MM.1S (cell line): ENCODE measurements around the gene EBP.
"Not testable (repeated sequence)": the region's sequence is repeated elsewhere in the genome, so short reads cannot be mapped to it uniquely, and the experiment has no call there.

Experiments used
- DNase-seq: peaks from one replicate; pipeline ENCODE4 v3.0.0-alpha.2; 2015
- H2AFZ ChIP-seq: fragments of 300-600 bp; sonication (generic); 2 replicates; pipeline ENCODE4 v1.6.0; 2016; ENCODE audit warnings: antibody characterized with exemption, low read length
- H3F3A ChIP-seq: fragments of 300-600 bp; sonication (generic); 2 replicates; pipeline ENCODE4 v1.6.1; 2016; ENCODE audit warnings: mild to moderate bottlenecking, antibody characterized with exemption, low read length, moderate library complexity, mixed read lengths; ENCODE audit not compliant: insufficient read depth
- H3K27ac ChIP-seq: fragments of 300-600 bp; sonication (generic); 2 replicates; pipeline ENCODE4 v1.5.1; 2016; ENCODE audit warnings: mild to moderate bottlenecking, low read length
- H3K27me3 ChIP-seq: fragments of 300-600 bp; sonication (generic); replicated peaks from 2 replicates; pipeline ENCODE4 v1.6.0; 2016; ENCODE audit warnings: low read length; ENCODE audit not compliant: insufficient read depth
- H3K36me3 ChIP-seq: fragments of 300-600 bp; sonication (generic); replicated peaks from 2 replicates; pipeline ENCODE4 v1.6.1; 2016; ENCODE audit warnings: mild to moderate bottlenecking, low read length, mixed read lengths; ENCODE audit not compliant: insufficient read depth
- H3K4me1 ChIP-seq: fragments of 300-600 bp; sonication (generic); 2 replicates; pipeline ENCODE4 v1.6.1; 2016; ENCODE audit warnings: low read length, mixed read lengths
- H3K4me2 ChIP-seq: fragments of 300-600 bp; sonication (generic); 2 replicates; pipeline ENCODE4 v1.6.0; 2016; ENCODE audit warnings: low read depth, low read length
- H3K4me3 ChIP-seq: fragments of 300-600 bp; sonication (generic); 2 replicates; pipeline ENCODE4 v1.5.1; 2016; ENCODE audit warnings: low read length, mixed read lengths
- H3K79me2 ChIP-seq: fragments of 300-600 bp; sonication (generic); 2 replicates; pipeline ENCODE4 v1.6.1; 2016; ENCODE audit warnings: mixed run types, low read length, mixed read lengths
- H3K9ac ChIP-seq: fragments of 300-600 bp; sonication (generic); 2 replicates; pipeline ENCODE4 v1.6.1; 2016; ENCODE audit warnings: low read length, mixed read lengths
- H3K9me2 ChIP-seq: fragments of 300-600 bp; sonication (generic); replicated peaks from 2 replicates; pipeline ENCODE4 v1.6.1; 2016; ENCODE audit warnings: mild to moderate bottlenecking, low read length, mixed read lengths; ENCODE audit not compliant: insufficient read depth
- H3K9me3 ChIP-seq: fragments of 300-600 bp; sonication (generic); replicated peaks from 2 replicates; pipeline ENCODE4 v1.6.1; 2016; ENCODE audit warnings: mild to moderate bottlenecking, low read length, mixed read lengths; ENCODE audit not compliant: insufficient read depth
- H4K20me1 ChIP-seq: fragments of 300-600 bp; sonication (generic); 2 replicates; pipeline ENCODE4 v1.6.1; 2016; ENCODE audit warnings: mild to moderate bottlenecking, low read length, moderate library complexity, mixed read lengths; ENCODE audit not compliant: insufficient read depth
- CTCF ChIP-seq: fragments of 300-600 bp; sonication (generic); IDR thresholded peaks from 2 replicates; pipeline ENCODE4 v1.5.1; 2016; ENCODE audit warnings: antibody characterized with exemption, low read length, mixed read lengths
- EZH2 ChIP-seq: fragments of 300-600 bp; sonication (generic); optimal IDR thresholded peaks from 2 replicates; pipeline ENCODE3; 2017; ENCODE audit warnings: low read depth, mild to moderate bottlenecking, antibody characterized with exemption, low read length, mixed read lengths
- EZH2phosphoT487 ChIP-seq: fragments of 300-600 bp; sonication (generic); IDR thresholded peaks from 2 replicates; pipeline ENCODE4 v1.6.1; 2018; ENCODE audit warnings: antibody characterized with exemption, low read length

EBP gene

DNA sequence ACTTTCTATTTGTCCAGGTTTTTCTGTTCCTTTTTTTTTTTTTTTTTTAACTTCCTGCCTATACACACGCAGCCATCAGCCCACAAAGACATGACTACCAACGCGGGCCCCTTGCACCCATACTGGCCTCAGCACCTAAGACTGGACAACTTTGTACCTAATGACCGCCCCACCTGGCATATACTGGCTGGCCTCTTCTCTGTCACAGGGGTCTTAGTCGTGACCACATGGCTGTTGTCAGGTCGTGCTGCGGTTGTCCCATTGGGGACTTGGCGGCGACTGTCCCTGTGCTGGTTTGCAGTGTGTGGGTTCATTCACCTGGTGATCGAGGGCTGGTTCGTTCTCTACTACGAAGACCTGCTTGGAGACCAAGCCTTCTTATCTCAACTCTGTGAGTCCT is 2.1 kb downstream of the EBP start:
- Histone ChIP-seq H3K9me2 (no peaks in the 10 kb centered on the region), H3F3A (peaks cover 4% of the 10 kb centered on the region), H3K27me3 (no peaks in the 10 kb centered on the region), H3K79me2 (peaks cover 25% of the 10 kb centered on the region), H3K9me3 (no peaks in the 10 kb centered on the region), H3K4me1 (peaks cover 5% of the 10 kb centered on the region; the same call in 1 of the 2 replicates), H3K4me3 (no peak overlapping the region), H3K9ac (no peak overlapping the region), H3K36me3 (no peaks in the 10 kb centered on the region), H3K4me2 (no peak overlapping the region), H2AFZ (no peak overlapping the region), H4K20me1 (no peaks in the 10 kb centered on the region), H3K27ac (no peak overlapping the region)
- no peak for DNase-seq
- TF ChIP-seq EZH2 (no peak), EZH2phosphoT487 (no peak), CTCF (no peak)

- not testable (repeated sequence) for H3K9me2 ChIP-seq, H3K27ac ChIP-seq, H3K4me3 ChIP-seq, H3F3A ChIP-seq, H3K4me1 ChIP-seq, H3K36me3 ChIP-seq, DNase-seq, H3K4me2 ChIP-seq, H3K9me3 ChIP-seq, H3K27me3 ChIP-seq, H2AFZ ChIP-seq, H4K20me1 ChIP-seq, H3K9ac ChIP-seq
- peaks cover 25% of the 10 kb centered on the region for H3K79me2 ChIP-seq
These were observed 4.2 kb downstream of the EBP start for GRCh38 chrX:48525853-48526252.

DNA sequence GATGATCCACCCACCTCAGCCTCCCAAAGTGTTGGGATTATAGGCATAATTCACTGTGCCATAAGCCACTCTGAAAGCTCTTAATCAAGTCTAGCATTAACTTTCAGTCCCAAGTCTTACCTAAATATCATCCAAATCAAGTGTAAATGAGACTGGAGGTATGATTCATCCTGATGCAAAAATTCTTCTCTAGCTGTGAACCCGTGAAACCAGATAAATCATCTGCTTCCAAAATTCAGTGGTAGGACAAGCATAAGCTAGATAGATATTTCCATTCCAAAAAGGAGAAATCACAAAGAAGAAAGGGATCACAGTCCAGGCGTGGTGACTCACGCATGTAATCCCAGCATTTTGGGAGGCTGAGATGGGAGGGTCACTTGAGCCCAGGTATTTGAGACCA is 9.1 kb downstream of the EBP start:
- Histone ChIP-seq H3K9me3 (no peaks in the 10 kb centered on the region), H2AFZ (no peak overlapping the region), H3K9me2 (no peaks in the 10 kb centered on the region), H3K4me2 (no peak overlapping the region), H3K9ac (no peak overlapping the region), H3F3A (no peaks in the 10 kb centered on the region), H3K27ac (no peak overlapping the region), H4K20me1 (no peaks in the 10 kb centered on the region), H3K36me3 (no peaks in the 10 kb centered on the region), H3K4me1 (no peaks in the 10 kb centered on the region), H3K4me3 (no peak overlapping the region), H3K79me2 (no peaks in the 10 kb centered on the region), H3K27me3 (no peaks in the 10 kb centered on the region)
- TF ChIP-seq EZH2 = no peak
- no peak for TF ChIP-seq EZH2phosphoT487
- TF ChIP-seq CTCF = no peak
- DNase-seq = no peak

DNA sequence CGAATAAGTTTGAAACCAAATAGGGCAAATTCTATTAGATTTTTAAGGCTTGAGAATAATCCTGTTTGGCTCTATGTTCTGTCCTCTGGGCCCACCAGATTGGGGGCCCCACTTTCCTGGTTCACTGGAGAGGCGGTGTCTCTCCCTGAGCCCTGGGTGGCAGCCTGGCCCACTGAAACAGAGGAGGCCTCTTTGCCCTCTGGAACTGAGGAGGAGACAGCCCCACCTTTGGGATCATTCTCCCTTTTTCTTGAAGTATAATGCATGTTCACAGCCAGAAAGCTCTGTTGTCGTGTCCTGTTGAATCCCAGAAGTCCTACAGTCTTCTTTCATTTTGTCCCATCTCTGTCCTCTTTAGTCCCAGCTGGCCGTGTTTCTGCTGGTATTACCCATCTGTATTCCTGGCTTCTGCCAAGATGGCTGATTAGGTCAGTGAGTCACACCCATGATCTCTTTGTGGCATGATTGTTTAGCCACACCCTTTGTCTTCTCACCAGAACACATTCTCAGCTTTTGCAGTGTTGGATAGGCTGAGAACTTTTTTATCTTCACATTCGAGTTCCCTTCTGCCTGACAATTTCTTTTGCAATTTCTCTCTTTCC is 9.9 kb downstream of the EBP start:
- Histone ChIP-seq H3K4me1 (no peaks in the 10 kb centered on the region), H3K9ac (no peak overlapping the region), H3K9me2 (no peaks in the 10 kb centered on the region), H3K36me3 (no peaks in the 10 kb centered on the region), H3F3A (no peaks in the 10 kb centered on the region), H3K4me2 (no peak overlapping the region), H3K27me3 (no peaks in the 10 kb centered on the region), H2AFZ (no peak overlapping the region), H3K27ac (no peak overlapping the region), H4K20me1 (no peaks in the 10 kb centered on the region), H3K79me2 (no peaks in the 10 kb centered on the region), H3K9me3 (no peaks in the 10 kb centered on the region), H3K4me3 (no peak overlapping the region)
- no peak for DNase-seq
- TF ChIP-seq EZH2 (no peak), CTCF (no peak), EZH2phosphoT487 (no peak)
